Caco-2 (cell line): Measurements from ENCODE around the gene CLPTM1L. TPM values are rescaled to one million over a fixed set of nuclear protein-coding genes. Genes with fewer than 3 reads are reported as not detected.

Experiments used
- BruUV-seq: library from RNA; stranded (reverse); fragments of 400-500 nt; replicated peaks from 2 replicates; lab custom pipeline; 2021; lab: Mats Ljungman, UMichigan
- CTCF ChIA-PET: fragments of 300-600 bp; sonication (Branson Sonifier 250); formaldehyde crosslinking; loops from one replicate; lab custom pipeline; 2022; ENCODE audit warnings: antibody characterized with exemption; lab: Charles Lee
- POLR2A ChIA-PET: fragments of 300-600 bp; sonication (Branson Sonifier 250); formaldehyde crosslinking; loops from one replicate; lab custom pipeline; 2022; ENCODE audit warnings: antibody characterized with exemption; lab: Charles Lee
- DNase-seq, 2 experiments: peaks; one replicate each; pipeline versions ENCODE4 v3.0.0 to v3.0.0-alpha.2; 2020 to 2022
- H3K27me3 ChIP-seq: replicated peaks from 2 replicates; pipeline ENCODE4 v1.6.0; 2011; ENCODE audit warnings: low read length; ENCODE audit not compliant: control insufficient read depth, insufficient read depth
- H3K36me3 ChIP-seq: 2 replicates; pipeline ENCODE4 v1.5.1; 2011; ENCODE audit warnings: low read length; ENCODE audit not compliant: control insufficient read depth, insufficient read depth
- H3K4me1 ChIP-seq: fragments of 250-450 bp; sonication (Bioruptor Pico); 2 replicates; pipeline ENCODE4 v1.5.1; 2020; ENCODE audit warnings: mild to moderate bottlenecking
- H3K4me3 ChIP-seq: 2 replicates; pipeline ENCODE4 v1.5.1; 2011; ENCODE audit warnings: low read depth, mild to moderate bottlenecking, control low read depth, low read length
- H3K9me3 ChIP-seq: fragments of 250-450 bp; sonication (Bioruptor Pico); 2 replicates; pipeline ENCODE4 v1.5.1; 2020; ENCODE audit warnings: mild to moderate bottlenecking, moderate library complexity
- H3K27ac Mint-ChIP-seq: one replicate; pipeline ENCODE4 v1.8.0; 2022; ENCODE audit warnings: mixed read lengths; ENCODE audit not compliant: unreplicated experiment
- H3K27me3 Mint-ChIP-seq: one replicate; pipeline ENCODE4 v1.8.0; 2022; ENCODE audit warnings: mixed read lengths; ENCODE audit not compliant: insufficient read depth, unreplicated experiment
- H3K36me3 Mint-ChIP-seq: one replicate; pipeline ENCODE4 v1.8.0; 2022; ENCODE audit warnings: mild to moderate bottlenecking, mixed read lengths; ENCODE audit not compliant: insufficient read depth, unreplicated experiment
- H3K4me1 Mint-ChIP-seq: one replicate; pipeline ENCODE4 v1.8.0; 2022; ENCODE audit warnings: low read depth, mixed read lengths; ENCODE audit not compliant: unreplicated experiment
- H3K4me3 Mint-ChIP-seq: one replicate; pipeline ENCODE4 v1.8.0; 2022; ENCODE audit warnings: mild to moderate bottlenecking, moderate library complexity, mixed read lengths; ENCODE audit not compliant: unreplicated experiment
- H3K9me3 Mint-ChIP-seq: one replicate; pipeline ENCODE4 v1.8.0; 2022; ENCODE audit warnings: mixed read lengths; ENCODE audit not compliant: unreplicated experiment
- CTCF ChIP-seq, 2 experiments: fragments of 200-600 bp in 1 of 2; IDR thresholded peaks; 1 replicate in 1 of 2; 2 replicates in 1 of 2; pipeline versions ENCODE4 v1.5.1 to v1.8.0; 2011 to 2022; ENCODE audit warnings: antibody characterized with exemption in 1 of 2, control low read depth in 1 of 2, inconsistent platforms in 1 of 2, low read depth in 1 of 2, low read length in 1 of 2, mild to moderate bottlenecking in 1 of 2, moderate library complexity in 1 of 2; ENCODE audit not compliant: insufficient read depth in 1 of 2, severe bottlenecking in 1 of 2, unreplicated experiment in 1 of 2
- intact Hi-C: fragments of 100-400 bp; cut with micrococcal nuclease; formaldehyde crosslinking; loops from one replicate; pipeline ENCODE4 v1.10.0; 2022; ENCODE audit not compliant: unreplicated experiment
- total RNA-seq: library from RNA; stranded (reverse); gene quantifications from 2 replicates; pipeline ENCODE4 v1.2.3, GENCODE V29; 2022

CLPTM1L gene
- total RNA-seq, 1 experiment from 2014 or later, result 114 TPM

GRCh38 chr5:1295650-1296037, 49.3 kb downstream of the CLPTM1L start:
- ChIA-PET POLR2A (no interaction called here), CTCF (no interaction called here)
- H3K9me3 ChIP-seq, result no peaks in the 10 kb centered on the region
- H3K9me3 Mint-ChIP-seq, result no peaks in the 10 kb centered on the region
- H3K27me3 Mint-ChIP-seq, result no peaks in the 10 kb centered on the region
- H3K27ac Mint-ChIP-seq, result no peak overlapping the region
- intact Hi-C loops, result no loop called here
- TF ChIP-seq CTCF (IDR thresholded peaks at IDR 0.05; ENCODE audit: insufficient read depth in 1 of 2, low read depth in 1 of 2, low read length in 1 of 2, severe bottlenecking in 1 of 2, unreplicated experiment in 1 of 2), result no peak
- H3K36me3 ChIP-seq, result no peaks in the 10 kb centered on the region
- BruUV-seq, result no TSS peak
- no peaks in the 10 kb centered on the region for H3K36me3 Mint-ChIP-seq
- peaks cover 6% of the 10 kb centered on the region for H3K4me1 ChIP-seq
- H3K4me3 Mint-ChIP-seq, result no peak overlapping the region
- peak in 1 of 2 experiments; percentile 32 for DNase-seq
- no peaks in the 10 kb centered on the region for H3K4me1 Mint-ChIP-seq
- no peak overlapping the region for H3K4me3 ChIP-seq
- no peaks in the 10 kb centered on the region for H3K27me3 ChIP-seq

- POLR2A ChIA-PET, result no interaction called here
- H3K27me3 Mint-ChIP-seq, result no peaks in the 10 kb centered on the region
- H3K4me1 Mint-ChIP-seq, result no peaks in the 10 kb centered on the region
- no peak within 1 kb of the TSS for H3K27ac Mint-ChIP-seq
- peaks cover 6% of the 10 kb centered on the region for H3K4me1 ChIP-seq
- no peaks in the 10 kb centered on the region for H3K36me3 Mint-ChIP-seq
- no peaks in the 10 kb centered on the region for H3K27me3 ChIP-seq
- TF ChIP-seq CTCF (IDR thresholded peaks at IDR 0.05; ENCODE audit: insufficient read depth in 1 of 2, low read depth in 1 of 2, low read length in 1 of 2, severe bottlenecking in 1 of 2, unreplicated experiment in 1 of 2), result no peak
- no peaks in the 10 kb centered on the region for H3K36me3 ChIP-seq
- CTCF ChIA-PET, result no interaction called here
- H3K4me3 ChIP-seq, result peak within 1 kb of the TSS; percentile 42
- no peaks in the 10 kb centered on the region for H3K9me3 Mint-ChIP-seq
- peak; percentile 43 to 53 for DNase-seq
- BruUV-seq, result no TSS peak
- intact Hi-C loops, result no loop called here
- no peaks in the 10 kb centered on the region for H3K9me3 ChIP-seq
- H3K4me3 Mint-ChIP-seq, result peak within 1 kb of the TSS; percentile 65
Measured at GRCh38 chr5:1294835-1295649, 49.9 kb downstream of the CLPTM1L start, which contains the start of gene TERT. TSS of gene TERT (minus strand) at chr5:1295068. CDS start at chr5:1294989, 79 bp downstream.

GRCh38 chr5:1294206-1294834, 50.6 kb downstream of the CLPTM1L start:
- no peaks in the 10 kb centered on the region for H3K27me3 Mint-ChIP-seq
- no peaks in the 10 kb centered on the region for H3K4me1 Mint-ChIP-seq
- H3K4me3 ChIP-seq, result peak overlapping the region; percentile 42
- no peaks in the 10 kb centered on the region for H3K36me3 Mint-ChIP-seq
- H3K4me1 ChIP-seq, result peaks cover 6% of the 10 kb centered on the region
- TF ChIP-seq CTCF (IDR thresholded peaks at IDR 0.05; ENCODE audit: insufficient read depth in 1 of 2, low read depth in 1 of 2, low read length in 1 of 2, severe bottlenecking in 1 of 2, unreplicated experiment in 1 of 2), result no peak
- no peak overlapping the region for H3K27ac Mint-ChIP-seq
- no peaks in the 10 kb centered on the region for H3K9me3 ChIP-seq
- ChIA-PET CTCF (interaction anchor here (0.6 kb wide), 1 partner anchor 350 kb away, joined by 4 read pairs; no protein-coding TSS in a partner anchor), POLR2A (no interaction called here)
- intact Hi-C loops, result no loop called here
- H3K4me3 Mint-ChIP-seq, result peak overlapping the region; percentile 40
- BruUV-seq, result no TSS peak
- no peaks in the 10 kb centered on the region for H3K36me3 ChIP-seq
- no peaks in the 10 kb centered on the region for H3K9me3 Mint-ChIP-seq
- H3K27me3 ChIP-seq, result no peaks in the 10 kb centered on the region
- peak; percentile 21 to 45 for DNase-seq
